Osteocyte (in vitro differentiated cells): ENCODE measurements around the gene HSD3B2. TPM values are rescaled to one million over a fixed set of nuclear protein-coding genes. Genes with fewer than 3 reads are reported as not detected.

Experiments
- DNase-seq: peaks from one replicate; pipeline ENCODE4 v3.0.0; 2021; ENCODE audit warnings: mixed read lengths; ENCODE audit not compliant: unreplicated experiment; ENCODE audit errors: extremely low spot score
- H3K27ac Mint-ChIP-seq: one replicate; pipeline ENCODE4 v1.8.0; 2021; ENCODE audit warnings: mild to moderate bottlenecking, mixed read lengths; ENCODE audit not compliant: unreplicated experiment
- H3K27me3 Mint-ChIP-seq: one replicate; pipeline ENCODE4 v1.8.0; 2021; ENCODE audit warnings: mixed read lengths; ENCODE audit not compliant: unreplicated experiment
- H3K36me3 Mint-ChIP-seq: one replicate; pipeline ENCODE4 v1.8.0; 2021; ENCODE audit warnings: mixed read lengths; ENCODE audit not compliant: unreplicated experiment
- H3K4me1 Mint-ChIP-seq: one replicate; pipeline ENCODE4 v1.8.0; 2021; ENCODE audit warnings: mixed read lengths; ENCODE audit not compliant: unreplicated experiment
- H3K4me3 Mint-ChIP-seq: one replicate; pipeline ENCODE4 v1.8.0; 2021; ENCODE audit warnings: mild to moderate bottlenecking, moderate library complexity, mixed read lengths; ENCODE audit not compliant: unreplicated experiment
- H3K9me3 Mint-ChIP-seq: one replicate; pipeline ENCODE4 v1.8.0; 2021; ENCODE audit warnings: mixed read lengths; ENCODE audit not compliant: unreplicated experiment
- CTCF ChIP-seq: fragments of 200-600 bp; sonication (generic); IDR thresholded peaks from 2 replicates; pipeline ENCODE4 v1.5.0; 2021; ENCODE audit warnings: antibody characterized with exemption, mild to moderate bottlenecking, moderate library complexity
- total RNA-seq: library from RNA; stranded (reverse); gene quantifications from 2 replicates; pipeline ENCODE4 v1.2.1, GENCODE V29; 2021

The HSD3B2 gene
- total RNA-seq, 1 donor from 2014 or later, result not detected

GRCh38 chr1:119371815-119372214 lies 43.1 kb upstream of the HSD3B2 start:
- peaks cover 33% of the 10 kb centered on the region for H3K27me3 Mint-ChIP-seq

GRCh38 chr1:119372503-119373086 lies 42.4 kb upstream of the HSD3B2 start:
- H3K4me1 Mint-ChIP-seq, result no peaks in the 10 kb centered on the region
- no peak overlapping the region for H3K27ac Mint-ChIP-seq
- TF ChIP-seq CTCF, result peak; percentile 27
- no peaks in the 10 kb centered on the region for H3K9me3 Mint-ChIP-seq
- no peak for DNase-seq
- H3K4me3 Mint-ChIP-seq, result no peak overlapping the region
- peaks cover 33% of the 10 kb centered on the region for H3K27me3 Mint-ChIP-seq
- no peaks in the 10 kb centered on the region for H3K36me3 Mint-ChIP-seq

More at GRCh38 chr1:119371815-119372214, 43.1 kb upstream of the HSD3B2 start:
- Mint-ChIP-seq H3K4me1 (no peaks in the 10 kb centered on the region), H3K36me3 (no peaks in the 10 kb centered on the region), H3K9me3 (no peaks in the 10 kb centered on the region), H3K27ac (no peak overlapping the region), H3K4me3 (no peak overlapping the region)
- DNase-seq, result no peak
- no peak for TF ChIP-seq CTCF

GRCh38 chr1:119373465-119373864 lies 41.5 kb upstream of the HSD3B2 start:
- H3K9me3 Mint-ChIP-seq, result no peaks in the 10 kb centered on the region
- no peaks in the 10 kb centered on the region for H3K4me1 Mint-ChIP-seq
- H3K4me3 Mint-ChIP-seq, result no peak overlapping the region
- no peak for DNase-seq
- no peak for TF ChIP-seq CTCF
- H3K27ac Mint-ChIP-seq, result no peak overlapping the region
- H3K27me3 Mint-ChIP-seq, result peaks cover 33% of the 10 kb centered on the region
- no peaks in the 10 kb centered on the region for H3K36me3 Mint-ChIP-seq

GRCh38 chr1:119374208-119374874 lies 40.6 kb upstream of the HSD3B2 start:
- H3K4me1 Mint-ChIP-seq, result no peaks in the 10 kb centered on the region
- no peak for DNase-seq
- no peaks in the 10 kb centered on the region for H3K36me3 Mint-ChIP-seq
- no peaks in the 10 kb centered on the region for H3K9me3 Mint-ChIP-seq
- H3K4me3 Mint-ChIP-seq, result no peak overlapping the region
- H3K27me3 Mint-ChIP-seq, result peaks cover 27% of the 10 kb centered on the region
- no peak for TF ChIP-seq CTCF
- H3K27ac Mint-ChIP-seq, result no peak overlapping the region

GRCh38 chr1:119375366-119375765 lies 39.6 kb upstream of the HSD3B2 start:
- H3K27me3 Mint-ChIP-seq, result peaks cover 23% of the 10 kb centered on the region
- no peaks in the 10 kb centered on the region for H3K9me3 Mint-ChIP-seq
- H3K36me3 Mint-ChIP-seq, result no peaks in the 10 kb centered on the region
- H3K4me3 Mint-ChIP-seq, result no peak overlapping the region
- no peak for DNase-seq
- no peak for TF ChIP-seq CTCF
- no peak overlapping the region for H3K27ac Mint-ChIP-seq
- no peaks in the 10 kb centered on the region for H3K4me1 Mint-ChIP-seq
